IPS-11a (cell line): ENCODE results near the gene DCLRE1B.

ENCODE experiments used
- H3K4me3 ChIP-seq: one replicate; pipeline ENCODE4 v1.5.1; 2013; ENCODE audit warnings: low read depth, low read length, control low read depth

DCLRE1B gene

GRCh38 chr1:113886417-113887401, 18.4 kb upstream of the DCLRE1B start:
- H3K4me3 ChIP-seq, result no peak overlapping the region

- H3K4me3 ChIP-seq, result no peak within 1 kb of the TSS
These were observed 17.5 kb upstream of the DCLRE1B start, which contains the start of gene BCL2L15 for GRCh38 chr1:113887402-113888175. TSS of gene BCL2L15 (minus strand) at chr1:113887581. CDS start at chr1:113887375, 206 bp downstream.

- no peak overlapping the region for H3K4me3 ChIP-seq
These were observed 14.3 kb upstream of the DCLRE1B start for GRCh38 chr1:113890816-113891215.

GRCh38 chr1:113891631-113892220, 13.4 kb upstream of the DCLRE1B start:
- H3K4me3 ChIP-seq, result no peak overlapping the region

GRCh38 chr1:113893267-113893666, 11.9 kb upstream of the DCLRE1B start:
- no peak overlapping the region for H3K4me3 ChIP-seq

- no peak overlapping the region for H3K4me3 ChIP-seq
These were observed 10.0 kb upstream of the DCLRE1B start for GRCh38 chr1:113895098-113895497.

- H3K4me3 ChIP-seq, result no peak overlapping the region
These were observed 9.2 kb upstream of the DCLRE1B start for GRCh38 chr1:113895961-113896360.

GRCh38 chr1:113898241-113898814, 6.8 kb upstream of the DCLRE1B start:
- H3K4me3 ChIP-seq, result no peak overlapping the region

GRCh38 chr1:113899111-113899510, 6.0 kb upstream of the DCLRE1B start:
- no peak overlapping the region for H3K4me3 ChIP-seq

- H3K4me3 ChIP-seq, result no peak overlapping the region
These were observed 3.9 kb upstream of the DCLRE1B start for GRCh38 chr1:113901191-113901590.

GRCh38 chr1:113903501-113904292, 1.4 kb upstream of the DCLRE1B start:
- H3K4me3 ChIP-seq, result peak overlapping the region; percentile 66

GRCh38 chr1:113904293-113904673, 843 bp upstream of the DCLRE1B start:
- peak overlapping the region; percentile 66 for H3K4me3 ChIP-seq

- H3K4me3 ChIP-seq, result peak overlapping the region; percentile 98
These were observed 322 bp downstream of the DCLRE1B start for GRCh38 chr1:113905435-113905861.

- H3K4me3 ChIP-seq, result no peak overlapping the region
These were observed 7.6 kb downstream of the DCLRE1B start for GRCh38 chr1:113912594-113913311.

GRCh38 chr1:113913312-113913668, 8.2 kb downstream of the DCLRE1B start:
- H3K4me3 ChIP-seq, result no peak overlapping the region

- no peak overlapping the region for H3K4me3 ChIP-seq
These were observed 8.9 kb downstream of the DCLRE1B start for GRCh38 chr1:113913887-113914664.

- no peak overlapping the region for H3K4me3 ChIP-seq
These were observed 11.8 kb downstream of the DCLRE1B start for GRCh38 chr1:113916974-113917373.

GRCh38 chr1:113917400-113918082, 12.4 kb downstream of the DCLRE1B start:
- H3K4me3 ChIP-seq, result no peak overlapping the region
